Gastroesophageal sphincter (tissue), 3 donors: ENCODE measurements around the gene CYREN.

Experiments used
- CTCF ChIP-seq, 4 experiments: fragments of 200-600 bp in 2 of 4; fragments of 450-650 bp in 2 of 4; sonication (generic) in 1 of 4; IDR thresholded peaks; one replicate each; pipeline ENCODE4 v1.5.1; 2017 to 2019; ENCODE audit warnings: antibody characterized with exemption in 4 of 4, mild to moderate bottlenecking in 2 of 4, moderate library complexity in 2 of 4
- EP300 ChIP-seq: sonication (generic); formaldehyde crosslinking; IDR thresholded peaks from one replicate; pipeline ENCODE4 v1.6.1; 2017; ENCODE audit warnings: antibody characterized with exemption, mild to moderate bottlenecking
- POLR2A ChIP-seq, 2 donors: fragments of 450-650 bp; IDR thresholded peaks; one replicate each; pipeline ENCODE4 v1.6.1; 2017; ENCODE audit warnings: antibody characterized with exemption in 2 of 2, mild to moderate bottlenecking in 2 of 2, moderate library complexity in 1 of 2
- POLR2AphosphoS5 ChIP-seq: sonication (generic); formaldehyde crosslinking; IDR thresholded peaks from one replicate; pipeline ENCODE4 v1.6.1; 2017; ENCODE audit warnings: antibody characterized with exemption

GRCh38 chr7:135190703-135191102 is 20.2 kb upstream of the CYREN start:
- TF ChIP-seq CTCF (IDR thresholded peaks at IDR 0.05) (no peak), POLR2A (IDR thresholded peaks at IDR 0.05) (no peak), POLR2AphosphoS5 (no peak), EP300 (no peak)
